Tibial nerve (tissue), 4 donors: Measurements from ENCODE around the gene VWC2L.

Experiments
- EP300 ChIP-seq, 2 donors: sonication (generic); formaldehyde crosslinking; IDR thresholded peaks; one replicate each; pipeline ENCODE4 v1.6.1; 2017; ENCODE audit warnings: antibody characterized with exemption in 2 of 2, mild to moderate bottlenecking in 1 of 2
- TF ChIP-seq, protein P1 (sequence below), 5 experiments: fragments of 200-600 bp in 3 of 5; fragments of 450-650 bp in 2 of 5; sonication (generic) in 3 of 5; IDR thresholded peaks; one replicate each; pipeline ENCODE4 v1.5.1; 2016 to 2019; ENCODE audit warnings: antibody characterized with exemption in 5 of 5, mild to moderate bottlenecking in 3 of 5, moderate library complexity in 2 of 5

- TF ChIP-seq, protein P1, sequence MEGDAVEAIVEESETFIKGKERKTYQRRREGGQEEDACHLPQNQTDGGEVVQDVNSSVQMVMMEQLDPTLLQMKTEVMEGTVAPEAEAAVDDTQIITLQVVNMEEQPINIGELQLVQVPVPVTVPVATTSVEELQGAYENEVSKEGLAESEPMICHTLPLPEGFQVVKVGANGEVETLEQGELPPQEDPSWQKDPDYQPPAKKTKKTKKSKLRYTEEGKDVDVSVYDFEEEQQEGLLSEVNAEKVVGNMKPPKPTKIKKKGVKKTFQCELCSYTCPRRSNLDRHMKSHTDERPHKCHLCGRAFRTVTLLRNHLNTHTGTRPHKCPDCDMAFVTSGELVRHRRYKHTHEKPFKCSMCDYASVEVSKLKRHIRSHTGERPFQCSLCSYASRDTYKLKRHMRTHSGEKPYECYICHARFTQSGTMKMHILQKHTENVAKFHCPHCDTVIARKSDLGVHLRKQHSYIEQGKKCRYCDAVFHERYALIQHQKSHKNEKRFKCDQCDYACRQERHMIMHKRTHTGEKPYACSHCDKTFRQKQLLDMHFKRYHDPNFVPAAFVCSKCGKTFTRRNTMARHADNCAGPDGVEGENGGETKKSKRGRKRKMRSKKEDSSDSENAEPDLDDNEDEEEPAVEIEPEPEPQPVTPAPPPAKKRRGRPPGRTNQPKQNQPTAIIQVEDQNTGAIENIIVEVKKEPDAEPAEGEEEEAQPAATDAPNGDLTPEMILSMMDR (IDR thresholded peaks at IDR 0.05) = no peak
- TF ChIP-seq EP300 (IDR thresholded peaks at IDR 0.05) = no peak
Observed at GRCh38 chr2:214503568-214503967, 92.7 kb downstream of the VWC2L start.
